GM18951 (cell line): ENCODE data around the gene MYCN.
"Not testable (repeated sequence)": the region's sequence is repeated elsewhere in the genome, so short reads cannot be mapped to it uniquely, and the experiment has no call there.

ENCODE experiments used
- POLR2A ChIP-seq: IDR thresholded peaks from 4 replicates; pipeline ENCODE4 v1.6.1; 2011; ENCODE audit warnings: mild to moderate bottlenecking; ENCODE audit not compliant: insufficient read length, insufficient read depth; ENCODE audit errors: extremely low read depth
- in situ Hi-C: fragments of 300-500 bp; cut with MboI; formaldehyde crosslinking; loops from one replicate; pipeline ENCODE4 v1.12.0; 2022; ENCODE audit warnings: low sequenced_read_pairs, mixed read lengths, inconsistent platforms; ENCODE audit not compliant: unreplicated experiment

The MYCN gene

GRCh38 chr2:15945909-15946705 lies 5.8 kb downstream of the MYCN start:
- in situ Hi-C loops: loop anchor here (25.0 kb wide), 1 partner anchor 341 kb away; no protein-coding TSS in a partner anchor
- TF ChIP-seq POLR2A: no peak

- in situ Hi-C loops: loop anchor here (25.0 kb wide), 1 partner anchor 340 kb away; no protein-coding TSS in a partner anchor
- TF ChIP-seq POLR2A: no peak
Observed at GRCh38 chr2:15946983-15947382, 6.6 kb downstream of the MYCN start.

GRCh38 chr2:15947431-15947830 lies 7.1 kb downstream of the MYCN start:
- in situ Hi-C loops: loop anchor here (25.0 kb wide), 1 partner anchor 340 kb away; no protein-coding TSS in a partner anchor
- no peak for TF ChIP-seq POLR2A

- no peak for TF ChIP-seq POLR2A
- in situ Hi-C loops: loop anchor here (25.0 kb wide), 1 partner anchor 339 kb away; no protein-coding TSS in a partner anchor
Observed at GRCh38 chr2:15948704-15948957, 8.3 kb downstream of the MYCN start.

DNA sequence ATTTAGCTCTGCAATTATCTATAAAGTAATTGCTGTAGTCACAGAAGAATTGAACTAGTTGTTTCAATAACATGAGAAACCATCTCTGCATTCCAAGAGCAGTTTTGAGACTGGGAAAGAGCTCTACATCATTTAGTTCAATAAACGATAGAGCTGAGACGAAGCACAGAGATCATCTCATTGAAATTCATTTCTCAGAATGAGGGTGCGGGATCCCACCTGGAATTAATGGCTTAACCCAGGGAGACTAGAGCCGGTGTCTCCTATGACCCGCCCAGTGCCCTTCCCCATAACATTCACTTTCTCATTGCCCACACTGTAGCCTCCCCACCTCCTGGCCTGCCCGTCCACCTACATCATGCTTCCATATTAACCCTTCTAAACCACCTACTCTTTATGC lies 8.8 kb downstream of the MYCN start:
- in situ Hi-C loops: loop anchor here (25.0 kb wide), 1 partner anchor 338 kb away; no protein-coding TSS in a partner anchor
- no peak for TF ChIP-seq POLR2A

GRCh38 chr2:15949551-15949950 lies 9.2 kb downstream of the MYCN start:
- in situ Hi-C loops: loop anchor here (25.0 kb wide), 1 partner anchor 338 kb away; no protein-coding TSS in a partner anchor

GRCh38 chr2:15950088-15950952 lies 10.0 kb downstream of the MYCN start:
- in situ Hi-C loops: no loop called here
- TF ChIP-seq POLR2A: no peak

More at GRCh38 chr2:15949551-15949950, 9.2 kb downstream of the MYCN start:
- no peak for TF ChIP-seq POLR2A

DNA sequence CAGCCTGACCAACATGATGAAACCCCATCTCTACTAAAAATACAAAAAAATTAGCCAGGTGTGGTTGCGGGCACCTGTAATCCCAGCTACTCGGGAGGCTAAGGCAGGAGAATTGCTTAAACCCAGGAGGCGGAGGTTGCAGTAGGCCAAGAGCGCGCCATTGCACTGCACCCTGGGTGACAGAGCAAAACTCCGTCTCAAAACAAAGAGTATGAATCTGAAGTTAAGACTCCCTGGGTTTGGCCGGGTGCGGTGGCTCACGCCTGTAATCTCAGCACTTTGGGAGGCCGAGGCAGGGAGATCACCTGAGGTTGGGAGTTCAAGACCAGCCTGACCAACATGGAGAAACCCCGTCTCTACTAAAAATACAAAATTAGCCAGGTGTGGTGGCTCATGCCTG lies 11.6 kb downstream of the MYCN start:
- in situ Hi-C loops: not testable (repeated sequence)

DNA sequence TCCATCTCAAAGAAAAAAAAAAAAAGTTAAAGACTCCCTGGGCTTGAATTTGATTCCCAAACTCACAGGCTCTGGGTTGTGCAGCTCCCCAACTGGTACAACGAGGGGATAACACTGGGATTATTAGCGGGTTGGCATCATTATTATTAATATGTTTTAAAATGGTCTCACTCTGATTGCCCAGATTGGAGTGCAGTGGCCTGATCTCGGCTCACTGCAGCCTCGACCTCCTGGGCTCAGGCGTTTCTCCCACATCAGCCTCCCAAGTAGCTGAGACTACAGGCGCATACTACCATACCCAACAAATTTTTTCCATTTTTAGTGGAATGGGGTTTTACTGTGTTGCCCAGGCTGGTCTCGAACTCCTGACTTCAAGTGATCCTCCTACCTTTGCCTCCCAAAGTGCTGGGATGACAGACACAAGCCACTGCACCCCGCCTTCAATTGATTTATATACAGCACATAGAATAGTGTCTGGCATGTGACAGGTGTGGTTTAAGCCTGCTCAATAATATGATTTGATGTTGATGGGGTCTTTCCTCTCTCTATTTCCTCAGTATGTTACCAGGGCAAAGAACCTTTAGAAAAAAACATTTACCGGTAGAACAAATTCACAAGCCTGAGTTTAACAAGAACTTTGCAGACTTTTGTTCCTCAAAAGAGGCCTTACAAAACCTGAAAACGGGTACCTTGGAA lies 12.2 kb downstream of the MYCN start:
- TF ChIP-seq POLR2A: no peak
- in situ Hi-C loops: no loop called here

DNA sequence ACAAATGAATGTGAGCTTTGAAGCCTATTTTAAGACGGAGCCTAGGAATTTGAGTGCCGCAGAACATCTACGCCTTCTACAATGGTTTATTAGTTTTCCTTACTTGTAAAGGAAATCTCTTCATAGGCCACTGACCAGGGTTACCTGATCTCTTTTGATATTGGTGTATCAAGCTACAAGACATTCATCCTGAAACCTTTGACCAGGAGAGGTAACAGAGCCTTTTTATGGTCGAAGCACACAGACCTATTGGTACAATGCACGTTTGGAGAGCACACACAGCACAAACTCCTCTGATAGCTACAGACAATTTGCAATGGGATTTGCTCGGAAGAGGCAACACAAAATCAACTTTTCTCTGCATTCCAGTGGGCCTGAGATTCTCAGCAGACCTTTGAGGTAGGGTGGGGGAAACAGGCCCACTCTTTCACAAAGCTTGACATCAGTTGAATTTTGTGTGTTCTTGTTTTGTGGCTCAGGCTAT lies 12.8 kb downstream of the MYCN start:
- TF ChIP-seq POLR2A: no peak
- in situ Hi-C loops: no loop called here

GRCh38 chr2:15953891-15954680 lies 13.7 kb downstream of the MYCN start:
- in situ Hi-C loops: no loop called here

GRCh38 chr2:15954761-15955160 lies 14.4 kb downstream of the MYCN start:
- no peak for TF ChIP-seq POLR2A
- in situ Hi-C loops: no loop called here

More at GRCh38 chr2:15953891-15954680, 13.7 kb downstream of the MYCN start:
- TF ChIP-seq POLR2A: no peak
